ENCODE measurements around the gene TSKS.

Gene TSKS

DNA sequence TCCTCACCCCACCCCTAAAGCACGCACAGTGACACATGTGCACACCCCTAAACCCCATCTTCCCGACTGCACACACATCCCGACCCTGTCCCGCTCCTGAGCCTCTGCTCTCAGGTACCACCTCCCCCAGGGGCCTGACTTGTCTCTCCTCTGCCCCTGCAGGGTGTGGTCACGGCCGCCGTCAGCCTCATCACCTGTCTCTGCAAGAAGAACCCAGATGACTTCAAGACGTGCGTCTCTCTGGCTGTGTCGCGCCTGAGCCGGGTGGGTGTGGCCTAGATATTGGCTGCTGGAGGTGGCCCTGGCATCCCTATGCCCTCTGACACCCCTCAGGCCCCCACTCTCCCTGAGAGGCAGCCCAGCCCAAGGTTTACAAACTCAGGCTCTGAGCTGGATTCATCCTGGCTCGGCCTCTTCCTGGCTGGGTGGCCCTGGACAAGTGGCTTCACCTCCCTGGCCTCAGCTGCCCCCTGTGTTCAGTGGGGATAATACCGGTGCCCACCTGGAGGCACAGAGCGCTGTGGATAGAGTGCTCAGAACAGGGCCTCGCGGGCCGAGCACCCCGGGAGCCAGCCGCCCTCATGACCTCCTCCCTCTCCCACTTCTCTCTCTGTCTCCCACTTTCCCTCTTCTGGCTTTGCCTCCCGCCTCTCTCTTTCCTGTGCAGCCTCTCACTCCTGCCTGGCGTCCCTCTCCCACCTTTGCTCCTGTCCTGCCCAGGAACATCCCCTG is 29.9 kb upstream of the TSKS start:
- DNase-seq, result no peak

- DNase-seq, result no peak
Measured at GRCh38 chr19:49791776-49792445, 28.8 kb upstream of the TSKS start.

GRCh38 chr19:49790866-49791265 is 27.8 kb upstream of the TSKS start:
- DNase-seq, result no peak

GRCh38 chr19:49788857-49789256 is 25.8 kb upstream of the TSKS start:
- DNase-seq, result no peak

GRCh38 chr19:49787746-49788145 is 24.6 kb upstream of the TSKS start:
- no peak for DNase-seq

DNA sequence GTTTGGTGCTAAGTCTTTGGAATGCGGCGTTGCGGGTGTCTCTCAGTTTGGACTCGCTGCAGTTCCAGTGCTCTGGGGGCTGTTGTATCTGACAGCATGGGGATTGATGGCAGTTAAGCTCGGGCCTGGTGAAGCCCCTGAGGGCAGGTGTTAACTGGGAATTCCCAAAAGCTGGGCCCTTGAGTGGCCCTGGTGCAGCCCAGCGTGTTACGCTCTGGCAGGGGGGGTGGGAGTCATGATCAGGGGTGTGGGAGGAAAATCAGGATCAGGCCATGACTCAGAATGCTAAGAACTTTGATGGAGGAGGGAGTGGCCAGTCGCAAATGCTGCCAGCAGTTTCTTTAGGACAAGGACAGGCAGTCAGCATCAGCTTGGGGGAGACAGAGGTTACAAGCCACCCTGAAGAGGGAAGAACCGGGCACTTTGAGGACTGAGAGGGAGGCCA is 23.3 kb upstream of the TSKS start:
- DNase-seq, result peak; percentile 13

GRCh38 chr19:49782515-49782914 is 19.4 kb upstream of the TSKS start:
- DNase-seq, result no peak

GRCh38 chr19:49781394-49781793 is 18.3 kb upstream of the TSKS start:
- no peak for DNase-seq

GRCh38 chr19:49780861-49781260 is 17.8 kb upstream of the TSKS start:
- no peak for DNase-seq

- DNase-seq, result no peak
Measured at GRCh38 chr19:49779731-49780555, 16.8 kb upstream of the TSKS start.

DNA sequence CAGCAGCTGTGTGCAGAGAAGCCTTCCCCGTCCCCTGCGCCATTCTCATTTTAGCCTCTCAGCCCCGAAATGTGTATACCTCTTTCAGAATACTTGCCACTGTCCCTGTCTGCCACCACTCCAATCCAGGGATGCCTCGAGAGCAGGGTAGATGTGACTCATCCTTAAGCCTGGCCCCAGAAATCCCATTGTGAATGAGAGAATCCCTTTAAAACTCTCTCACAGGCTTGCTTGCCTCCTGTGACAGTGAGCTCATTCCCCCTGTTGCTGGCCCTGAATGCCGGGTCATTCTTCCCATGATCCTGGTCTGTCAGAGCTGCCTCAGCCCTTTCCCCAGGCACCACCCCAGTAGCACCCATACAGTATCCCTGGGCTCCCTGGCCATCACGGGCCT is 13.3 kb upstream of the TSKS start:
- no peak for DNase-seq

DNA sequence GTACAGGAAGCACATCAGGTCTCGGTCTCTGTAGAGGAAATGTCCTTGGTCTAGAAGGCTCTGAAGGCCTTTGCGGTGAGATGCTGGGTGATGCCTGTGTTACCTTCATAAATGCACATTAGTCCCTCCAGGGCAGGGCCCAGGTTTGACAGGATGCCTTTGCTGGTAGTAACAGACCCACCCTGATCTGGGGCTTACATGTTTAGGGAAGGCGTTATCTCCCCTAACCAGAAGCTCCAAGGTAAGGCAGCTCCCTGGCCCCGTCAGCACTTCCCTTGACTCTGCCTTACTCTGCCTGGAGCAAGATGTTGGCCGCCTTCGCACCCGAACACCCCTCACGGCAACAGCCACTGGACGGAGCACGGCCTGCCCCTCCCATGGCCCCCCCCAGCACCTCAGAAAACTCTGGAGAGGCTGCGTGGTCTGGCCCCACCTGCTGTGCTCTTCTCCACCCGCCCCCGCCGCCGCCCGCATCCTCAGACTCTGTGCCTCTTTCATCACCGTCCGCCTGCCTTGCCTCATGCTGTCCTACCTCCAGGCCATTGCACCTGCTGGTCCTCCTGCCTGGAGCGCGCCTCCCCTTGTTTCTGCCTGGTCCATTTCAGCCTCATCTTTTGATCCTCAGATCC is 12.8 kb upstream of the TSKS start:
- DNase-seq, result no peak

DNA sequence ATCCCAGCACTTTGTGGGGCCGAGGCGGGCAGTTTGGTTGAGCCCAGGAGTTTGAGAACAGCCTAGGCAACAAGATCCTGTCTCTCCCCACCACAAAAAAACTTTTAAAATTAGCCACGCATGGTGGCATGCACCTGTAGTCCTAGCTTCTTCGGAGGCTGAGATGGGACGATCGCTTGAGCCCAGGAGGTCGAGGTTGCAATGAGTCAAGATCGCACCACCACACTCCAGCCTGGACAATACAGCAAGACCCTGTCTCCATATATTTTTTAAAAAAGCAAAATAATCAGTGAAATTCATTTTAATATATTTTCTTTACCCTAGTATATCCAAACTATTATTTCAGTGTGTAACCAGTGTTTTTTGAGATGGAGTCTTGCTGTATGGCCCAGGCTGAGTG is 11.9 kb upstream of the TSKS start:
- DNase-seq, result no peak

GRCh38 chr19:49773663-49774350 is 10.7 kb upstream of the TSKS start:
- DNase-seq, result no peak

- DNase-seq, result no peak
Measured at GRCh38 chr19:49772850-49773432, 9.8 kb upstream of the TSKS start.

DNA sequence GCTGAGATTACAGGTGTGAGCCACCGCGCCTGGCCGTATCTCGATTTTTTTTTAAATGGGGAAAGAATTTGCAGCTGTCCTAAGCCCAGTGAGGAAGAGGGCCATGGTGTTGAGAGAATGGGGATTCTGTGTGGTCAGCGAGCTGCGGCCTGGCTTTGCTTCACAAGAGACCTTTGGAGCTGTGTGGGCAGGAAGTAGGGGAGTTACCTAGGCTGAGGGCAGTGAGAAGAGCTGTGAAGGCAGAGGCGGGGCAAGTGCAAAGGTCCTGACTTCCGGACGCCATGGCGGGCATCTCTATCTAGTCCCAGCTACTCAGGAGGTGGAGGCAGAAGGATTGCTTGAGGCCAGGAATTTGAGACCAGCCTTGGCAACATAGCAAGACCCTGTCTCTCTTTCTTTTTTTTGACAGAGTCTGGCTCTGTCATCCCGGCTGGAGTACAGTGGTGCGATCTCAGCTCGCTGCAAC is 8.6 kb upstream of the TSKS start:
- no peak for DNase-seq

- no peak for DNase-seq
Measured at GRCh38 chr19:49770529-49770928, 7.4 kb upstream of the TSKS start.

GRCh38 chr19:49767967-49768581 is 5.0 kb upstream of the TSKS start:
- DNase-seq, result no peak

DNA sequence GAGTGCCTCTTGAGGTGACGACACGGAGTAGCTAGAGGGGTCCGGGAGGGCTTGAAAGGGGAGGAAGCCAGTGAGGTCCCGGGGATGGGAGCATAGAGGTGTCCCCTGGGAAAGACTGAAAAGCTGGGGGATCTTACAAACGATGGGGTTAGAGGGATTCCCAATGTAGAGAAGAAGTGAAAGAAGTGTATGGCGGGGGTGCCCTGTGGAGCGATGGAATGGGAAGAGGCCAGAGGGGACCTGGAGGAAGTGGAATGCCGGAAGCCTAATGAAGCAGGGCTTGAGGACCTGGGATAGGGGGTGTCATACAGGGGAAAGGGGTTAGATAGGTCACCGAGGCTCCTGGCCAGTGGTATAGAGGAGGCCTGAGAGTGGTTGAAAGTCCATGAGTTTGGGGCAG is 4.3 kb upstream of the TSKS start:
- DNase-seq, result no peak

GRCh38 chr19:49766930-49767299 is 3.8 kb upstream of the TSKS start, which contains the start of gene AP2A1:
AP2A1 (plus strand) TSS chr19:49767001; CDS start chr19:49767134, 133 bp downstream.
- no peak for DNase-seq

Measured in kidney glomerular epithelial cell (primary cell).